HG03521 (cell line): ENCODE measurements around the gene ASMTL.
"Not testable (repeated sequence)": the region's sequence is repeated elsewhere in the genome, so short reads cannot be mapped to it uniquely, and the experiment has no call there.

Experiments
- ATAC-seq: cut with Tn5 transposase; IDR thresholded peaks from one replicate; pipeline ENCODE4 v1.9.1; 2021; ENCODE audit warnings: mild to moderate bottlenecking, moderate library complexity; ENCODE audit not compliant: unreplicated experiment

Gene ASMTL

GRCh38 chrX:1390621-1391369 is 61.9 kb downstream of the ASMTL start:
- ATAC-seq, result no peak

GRCh38 chrX:1389993-1390285 is 62.8 kb downstream of the ASMTL start:
- ATAC-seq, result no peak

- no peak for ATAC-seq
Observed at GRCh38 chrX:1389181-1389992, 63.3 kb downstream of the ASMTL start.

GRCh38 chrX:1388651-1389050 is 64.1 kb downstream of the ASMTL start:
- no peak for ATAC-seq

GRCh38 chrX:1387141-1387776 is 65.5 kb downstream of the ASMTL start:
- ATAC-seq, result no peak

- ATAC-seq, result no peak
Observed at GRCh38 chrX:1386338-1387127, 66.2 kb downstream of the ASMTL start.

- ATAC-seq, result no peak
Observed at GRCh38 chrX:1385253-1386223, 67.2 kb downstream of the ASMTL start.

- ATAC-seq, result no peak
Observed at GRCh38 chrX:1384658-1385252, 68.0 kb downstream of the ASMTL start.

GRCh38 chrX:1380672-1381233 is 72.0 kb downstream of the ASMTL start:
- ATAC-seq, result no peak

- no peak for ATAC-seq
Observed at GRCh38 chrX:1378306-1378759, 74.4 kb downstream of the ASMTL start.

GRCh38 chrX:1368385-1368698 is 84.4 kb downstream of the ASMTL start:
- no peak for ATAC-seq

- not testable (repeated sequence) for ATAC-seq
Observed at GRCh38 chrX:1366363-1366762, 86.3 kb downstream of the ASMTL start.

- ATAC-seq, result no peak
Observed at GRCh38 chrX:1361910-1362309, 90.8 kb downstream of the ASMTL start.

- no peak for ATAC-seq
Observed at GRCh38 chrX:1361275-1361674, 91.4 kb downstream of the ASMTL start.

- ATAC-seq, result no peak
Observed at GRCh38 chrX:1360171-1360570, 92.5 kb downstream of the ASMTL start.

GRCh38 chrX:1359477-1359873 is 93.2 kb downstream of the ASMTL start:
- no peak for ATAC-seq

- ATAC-seq, result no peak
Observed at GRCh38 chrX:1358793-1359476, 93.8 kb downstream of the ASMTL start.

GRCh38 chrX:1357993-1358392 is 94.7 kb downstream of the ASMTL start:
- ATAC-seq, result no peak
